Measurements from ENCODE around the gene PTX4. TPM values are rescaled to one million over a fixed set of nuclear protein-coding genes. Genes with fewer than 3 reads are reported as not detected.

The PTX4 gene
- total RNA-seq, 1 experiment from 2014 or later = 0.22 TPM

- no TSS peak for BruUV-seq (replicated peaks)
- CTCF ChIA-PET = no interaction called here
Measured at GRCh38 chr16:1532081-1532760, 43.5 kb upstream of the PTX4 start.

GRCh38 chr16:1531638-1531910 lies 42.8 kb upstream of the PTX4 start:
- Histone ChIP-seq H3K4me2 (ENCODE audit: low read length) (no peak overlapping the region), H3K4me3 (ENCODE audit: low read length) (no peak overlapping the region), H3K79me2 (ENCODE audit: low read length) (no peaks in the 10 kb centered on the region), H3K4me1 (ENCODE audit: insufficient read depth, low read length) (no peaks in the 10 kb centered on the region), H3K9ac (ENCODE audit: low read length) (no peak overlapping the region), H3F3A (ENCODE audit: low read length, unreplicated experiment) (no peaks in the 10 kb centered on the region), H3K9me2 (replicated peaks; ENCODE audit: low read length) (no peaks in the 10 kb centered on the region), H2AFZ (ENCODE audit: low read length) (no peak overlapping the region), H4K20me1 (ENCODE audit: low read length) (no peaks in the 10 kb centered on the region), H3K27ac (ENCODE audit: low read length) (no peak overlapping the region), H3K36me3 (ENCODE audit: low read depth, low read length) (no peaks in the 10 kb centered on the region), H3K9me3 (ENCODE audit: low read length) (no peaks in the 10 kb centered on the region), H3K27me3 (ENCODE audit: low read length) (no peaks in the 10 kb centered on the region)
- POLR2A ChIA-PET (ENCODE audit: unreplicated experiment) = no interaction called here
- CTCF ChIA-PET = no interaction called here
- no peak for ATAC-seq
- BruUV-seq (replicated peaks) = no TSS peak
- TF ChIP-seq EZH2phosphoT487 (IDR thresholded peaks at IDR 0.05; ENCODE audit: borderline replicate concordance, low read length) = no peak
- no peak for TF ChIP-seq CTCF (conservative IDR thresholded peaks at IDR 0.05; ENCODE audit: low read depth, low read length)
- no peak for TF ChIP-seq EZH2 (IDR thresholded peaks at IDR 0.05; ENCODE audit: low read length, unreplicated experiment)
- intact Hi-C loops (cut with micrococcal nuclease) = no loop called here
- no peak for DNase-seq

More at GRCh38 chr16:1532081-1532760, 43.5 kb upstream of the PTX4 start:
- Histone ChIP-seq H3K36me3 (ENCODE audit: low read depth, low read length) (no peaks in the 10 kb centered on the region), H3K4me3 (ENCODE audit: low read length) (no peak overlapping the region), H3K79me2 (ENCODE audit: low read length) (no peaks in the 10 kb centered on the region), H3K9me3 (ENCODE audit: low read length) (no peaks in the 10 kb centered on the region), H3K9me2 (replicated peaks; ENCODE audit: low read length) (no peaks in the 10 kb centered on the region), H4K20me1 (ENCODE audit: low read length) (no peaks in the 10 kb centered on the region), H3K27ac (ENCODE audit: low read length) (no peak overlapping the region), H3K4me2 (ENCODE audit: low read length) (no peak overlapping the region), H3K4me1 (ENCODE audit: insufficient read depth, low read length) (no peaks in the 10 kb centered on the region), H3K27me3 (ENCODE audit: low read length) (no peaks in the 10 kb centered on the region), H3F3A (ENCODE audit: low read length, unreplicated experiment) (no peaks in the 10 kb centered on the region), H2AFZ (ENCODE audit: low read length) (no peak overlapping the region), H3K9ac (ENCODE audit: low read length) (no peak overlapping the region)
- POLR2A ChIA-PET (ENCODE audit: unreplicated experiment) = no interaction called here
- intact Hi-C loops (cut with micrococcal nuclease) = no loop called here
- DNase-seq (no peak), ATAC-seq (no peak)
- TF ChIP-seq CTCF (conservative IDR thresholded peaks at IDR 0.05; ENCODE audit: low read depth, low read length) (no peak), EZH2 (IDR thresholded peaks at IDR 0.05; ENCODE audit: low read length, unreplicated experiment) (no peak), EZH2phosphoT487 (IDR thresholded peaks at IDR 0.05; ENCODE audit: borderline replicate concordance, low read length) (no peak)

- no peaks in the 10 kb centered on the region for H3K4me1 ChIP-seq (ENCODE audit: insufficient read depth, low read length)
- DNase-seq (no peak), ATAC-seq (no peak)
- H3K36me3 ChIP-seq (ENCODE audit: low read depth, low read length) = no peaks in the 10 kb centered on the region
- POLR2A ChIA-PET (ENCODE audit: unreplicated experiment) = no interaction called here
- no peak overlapping the region for H2AFZ ChIP-seq (ENCODE audit: low read length)
- no peaks in the 10 kb centered on the region for H3K9me3 ChIP-seq (ENCODE audit: low read length)
- no peaks in the 10 kb centered on the region for H3K27me3 ChIP-seq (ENCODE audit: low read length)
- intact Hi-C loops (cut with micrococcal nuclease) = no loop called here
- H3F3A ChIP-seq (ENCODE audit: low read length, unreplicated experiment) = no peaks in the 10 kb centered on the region
- no peak overlapping the region for H3K9ac ChIP-seq (ENCODE audit: low read length)
- TF ChIP-seq CTCF (conservative IDR thresholded peaks at IDR 0.05; ENCODE audit: low read depth, low read length) (no peak), EZH2 (IDR thresholded peaks at IDR 0.05; ENCODE audit: low read length, unreplicated experiment) (no peak), EZH2phosphoT487 (IDR thresholded peaks at IDR 0.05; ENCODE audit: borderline replicate concordance, low read length) (no peak)
- H3K9me2 ChIP-seq (replicated peaks; ENCODE audit: low read length) = no peaks in the 10 kb centered on the region
- no TSS peak for BruUV-seq (replicated peaks)
- H3K27ac ChIP-seq (ENCODE audit: low read length) = no peak overlapping the region
- H3K4me2 ChIP-seq (ENCODE audit: low read length) = no peak overlapping the region
- no peaks in the 10 kb centered on the region for H4K20me1 ChIP-seq (ENCODE audit: low read length)
- CTCF ChIA-PET = no interaction called here
- no peaks in the 10 kb centered on the region for H3K79me2 ChIP-seq (ENCODE audit: low read length)
- no peak overlapping the region for H3K4me3 ChIP-seq (ENCODE audit: low read length)
Measured at GRCh38 chr16:1530883-1531637, 42.3 kb upstream of the PTX4 start.

All from PC-3 (cell line).